HUES64 (cell line): ENCODE data around the gene AHCYL2.
A peak's percentile ranks its signal among the peaks of the same experiment; 100 is the strongest.
"Not testable (repeated sequence)": the region's sequence is repeated elsewhere in the genome, so short reads cannot be mapped to it uniquely, and the experiment has no call there.

ENCODE experiments used
- H3K27ac ChIP-seq: 2 replicates; pipeline ENCODE4 v1.7.0; 2013; ENCODE audit warnings: low read depth, low read length, inconsistent platforms
- H3K27me3 ChIP-seq: 2 replicates; pipeline ENCODE4 v1.6.1; 2013; ENCODE audit warnings: mild to moderate bottlenecking, low read length; ENCODE audit not compliant: insufficient read depth
- H3K36me3 ChIP-seq: 2 replicates; pipeline ENCODE4 v1.6.1; 2013; ENCODE audit warnings: mild to moderate bottlenecking, low read length; ENCODE audit not compliant: insufficient read depth
- H3K4me1 ChIP-seq: 2 replicates; pipeline ENCODE4 v1.6.1; 2013; ENCODE audit warnings: mild to moderate bottlenecking, low read length, moderate library complexity; ENCODE audit not compliant: insufficient read depth
- H3K4me3 ChIP-seq: 2 replicates; pipeline ENCODE4 v1.5.1; 2013; ENCODE audit warnings: mild to moderate bottlenecking, low read length, moderate library complexity
- H3K9ac ChIP-seq: 2 replicates; pipeline ENCODE4 v1.6.1; 2013; ENCODE audit warnings: mild to moderate bottlenecking, low read depth, low read length
- H3K9me3 ChIP-seq: 2 replicates; pipeline ENCODE4 v1.6.1; 2013; ENCODE audit warnings: low read depth, low read length; ENCODE audit not compliant: insufficient read depth
- WGBS: fragments of 150-250, 120-280 bp; methylation state at CpG from one replicate; pipeline ENCODE4 v1.1.7; 2013; ENCODE audit warnings: missing lambda C conversion rate; 5-methylcytosine and 5-hydroxymethylcytosine counted together

The AHCYL2 gene

DNA sequence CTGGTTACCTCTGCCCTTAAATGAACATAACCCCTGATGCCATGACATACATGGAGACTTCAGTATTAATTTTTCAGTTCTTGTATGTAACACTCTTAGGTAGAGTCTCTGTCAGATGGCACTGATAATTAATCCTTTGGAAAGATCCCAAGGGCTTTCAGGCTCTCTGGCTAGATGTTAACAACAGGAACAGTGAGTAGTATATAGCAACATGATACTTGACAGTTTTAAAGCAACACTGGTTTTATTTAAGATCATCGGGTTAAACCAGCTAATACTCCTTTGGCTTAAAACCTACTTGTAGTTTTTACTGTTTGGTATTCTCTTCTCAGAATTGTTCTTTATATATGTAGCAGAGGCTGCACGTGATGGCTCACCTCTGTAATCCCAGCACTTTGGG, 27.3 kb downstream of the AHCYL2 start:
- WGBS, result 92% methylated on average over 1 of the region's 2 CpGs
- Histone ChIP-seq H3K4me3 (no peak overlapping the region), H3K4me1 (peaks cover 10% of the 10 kb centered on the region), H3K9me3 (no peaks in the 10 kb centered on the region), H3K27me3 (no peaks in the 10 kb centered on the region), H3K9ac (no peak overlapping the region), H3K27ac (no peak overlapping the region), H3K36me3 (no peaks in the 10 kb centered on the region)

DNA sequence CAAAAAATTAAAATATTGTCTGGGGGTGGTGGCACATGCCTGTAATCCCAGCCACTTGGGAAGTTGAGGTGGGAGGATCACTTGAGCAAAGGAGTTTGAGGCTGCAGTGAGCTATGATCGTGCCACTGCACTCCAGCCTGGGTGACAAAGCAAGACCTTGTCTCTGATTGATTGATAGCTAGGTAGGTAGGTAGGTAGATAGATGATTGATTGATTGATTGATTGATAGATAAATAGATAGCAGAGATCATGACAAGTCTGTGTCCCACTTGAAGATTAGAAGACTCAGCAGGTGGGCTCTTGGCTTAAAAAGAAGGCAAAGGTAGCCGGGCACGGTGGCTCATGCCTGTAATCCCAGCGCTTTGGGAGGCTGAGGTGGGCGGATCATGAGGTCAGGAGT, 27.8 kb downstream of the AHCYL2 start:
- WGBS, result 90% methylated on average over 5 of the region's 5 CpGs
- not testable (repeated sequence) for H3K36me3 ChIP-seq, H3K9me3 ChIP-seq, H3K4me3 ChIP-seq, H3K27ac ChIP-seq, H3K27me3 ChIP-seq, H3K9ac ChIP-seq
- H3K4me1 ChIP-seq, result peaks cover 15% of the 10 kb centered on the region

DNA sequence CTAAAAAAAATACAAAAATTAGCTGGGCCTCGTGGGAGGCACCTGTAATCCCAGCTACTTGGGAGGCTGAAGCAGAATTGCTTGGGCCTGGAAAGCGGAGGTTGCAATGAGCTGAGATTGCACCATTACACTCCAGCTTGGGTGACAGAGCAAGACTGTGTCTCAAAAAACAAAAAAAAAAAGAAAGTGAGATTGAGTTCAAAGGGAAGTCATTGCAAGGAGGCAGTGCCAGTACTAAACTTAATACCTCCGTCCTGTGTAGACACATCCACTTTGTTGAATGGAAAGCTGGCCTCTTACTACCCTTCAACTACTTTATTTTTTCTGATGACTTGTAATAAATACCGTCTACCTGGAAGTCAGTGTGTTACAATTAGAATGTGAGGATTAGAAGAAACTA, 31.0 kb downstream of the AHCYL2 start:
- Histone ChIP-seq H3K27ac (no peak overlapping the region), H3K4me3 (no peak overlapping the region), H3K27me3 (no peaks in the 10 kb centered on the region), H3K9ac (no peak overlapping the region), H3K9me3 (no peaks in the 10 kb centered on the region), H3K4me1 (peaks cover 42% of the 10 kb centered on the region), H3K36me3 (no peaks in the 10 kb centered on the region)
- WGBS, result 96% methylated on average over 4 of the region's 4 CpGs

DNA sequence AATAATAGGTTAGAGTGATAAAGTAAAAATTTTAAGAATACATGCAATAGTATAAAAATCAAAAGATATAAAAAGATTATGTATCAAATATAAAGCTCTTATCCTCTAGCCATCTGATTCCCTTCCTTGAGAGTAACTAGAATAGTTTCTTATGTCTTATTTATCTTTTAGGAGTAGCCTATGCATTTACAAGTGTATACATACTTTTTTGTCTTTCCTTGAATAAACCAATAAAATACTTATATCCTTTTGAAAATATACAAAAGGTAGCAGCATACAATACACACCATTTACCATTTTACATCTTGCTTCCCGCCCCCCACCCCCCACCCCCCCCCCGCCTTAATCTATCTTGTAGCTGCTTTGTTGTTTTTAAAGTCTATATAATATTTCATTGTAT, 31.4 kb downstream of the AHCYL2 start:
- no peaks in the 10 kb centered on the region for H3K36me3 ChIP-seq
- H3K27ac ChIP-seq, result no peak overlapping the region
- peaks cover 42% of the 10 kb centered on the region for H3K4me1 ChIP-seq
- H3K4me3 ChIP-seq, result no peak overlapping the region
- H3K9ac ChIP-seq, result no peak overlapping the region
- no peaks in the 10 kb centered on the region for H3K9me3 ChIP-seq
- H3K27me3 ChIP-seq, result no peaks in the 10 kb centered on the region
- WGBS, result no CpG with 5 or more reads among the region's 2 CpGs

DNA sequence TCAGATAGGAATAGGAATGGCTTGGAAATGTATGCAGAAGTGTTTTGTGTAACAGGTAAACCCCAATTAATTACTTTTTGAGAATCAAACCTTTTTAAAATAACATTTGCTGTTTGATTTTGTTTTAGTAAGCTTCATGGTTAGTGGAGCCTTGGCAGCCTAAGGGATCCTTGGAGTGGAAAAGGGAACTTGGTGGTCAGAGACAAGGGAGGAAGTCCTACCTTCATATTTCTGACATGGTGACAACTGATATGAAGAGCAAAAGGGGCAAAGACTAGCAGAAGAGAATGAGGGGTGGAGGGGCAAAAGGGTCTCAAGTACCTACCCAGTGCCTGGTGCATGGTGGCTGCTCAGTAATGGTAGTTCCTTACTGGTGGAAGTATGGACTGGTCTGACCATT, 32.3 kb downstream of the AHCYL2 start:
- Histone ChIP-seq H3K9me3 (no peaks in the 10 kb centered on the region), H3K4me1 (peaks cover 48% of the 10 kb centered on the region), H3K4me3 (no peak overlapping the region), H3K27ac (no peak overlapping the region), H3K36me3 (no peaks in the 10 kb centered on the region), H3K27me3 (no peaks in the 10 kb centered on the region), H3K9ac (no peak overlapping the region)

DNA sequence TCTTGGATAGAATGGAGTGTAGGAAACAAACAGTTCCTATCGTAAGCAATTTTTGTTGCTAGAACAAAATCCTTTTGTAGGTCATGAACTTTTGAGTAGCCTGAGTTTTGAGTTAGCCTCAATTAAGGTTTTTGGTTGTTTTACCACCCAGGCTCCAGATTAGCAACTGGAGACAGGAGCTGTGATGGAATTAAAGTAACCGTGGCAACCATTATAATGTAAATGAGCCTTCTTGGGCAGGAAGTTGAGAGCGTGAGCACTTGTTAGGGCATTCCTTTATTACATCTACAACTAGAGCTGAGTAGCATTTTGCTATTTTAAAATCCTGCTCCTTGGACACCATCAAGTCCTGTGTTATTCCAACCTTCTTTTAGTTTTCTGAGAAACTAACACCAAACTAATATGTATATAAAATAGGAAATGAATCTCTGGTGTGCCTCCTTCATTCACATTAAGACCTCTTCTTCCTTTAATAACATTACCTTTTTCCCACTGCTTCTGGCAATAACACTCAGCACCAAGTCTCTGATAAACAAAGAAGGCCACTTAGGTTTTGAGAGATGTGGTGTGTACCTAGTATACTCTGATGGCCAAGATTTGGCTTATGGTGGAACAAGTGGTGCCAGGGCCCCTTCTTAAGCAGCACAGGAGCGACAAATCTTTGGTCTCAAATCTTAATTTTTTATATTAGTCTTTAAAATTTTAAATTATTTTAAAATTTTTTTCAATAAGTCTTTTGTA, 34.0 kb downstream of the AHCYL2 start:
- Histone ChIP-seq H3K27me3 (no peaks in the 10 kb centered on the region), H3K27ac (peak overlapping the region; percentile 97), H3K9me3 (no peaks in the 10 kb centered on the region), H3K36me3 (no peaks in the 10 kb centered on the region), H3K4me3 (peak overlapping the region; percentile 35), H3K4me1 (peaks cover 48% of the 10 kb centered on the region), H3K9ac (peak overlapping the region; percentile 67)
- 0% methylated on average over 3 of the region's 4 CpGs for WGBS

DNA sequence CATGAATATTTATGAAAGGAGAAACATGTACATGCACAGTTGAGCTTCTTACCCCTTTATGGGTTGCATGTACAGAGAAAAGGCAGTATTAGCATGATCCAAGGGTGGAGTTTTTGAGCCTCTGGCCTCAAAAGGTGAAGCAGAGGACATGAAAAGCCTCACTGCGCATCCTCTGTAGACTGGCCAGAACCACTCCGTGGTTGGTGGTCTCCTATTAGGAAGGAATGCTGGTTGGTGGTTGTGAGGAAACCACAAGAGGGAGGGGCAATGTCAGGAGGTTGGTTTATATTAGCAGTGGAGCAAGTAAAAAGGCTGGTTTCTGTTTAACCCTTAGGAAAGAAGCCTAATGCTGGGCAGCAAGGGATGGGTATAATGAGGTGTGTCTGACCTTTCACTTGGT, 37.5 kb downstream of the AHCYL2 start:
- Histone ChIP-seq H3K4me1 (peaks cover 37% of the 10 kb centered on the region), H3K9ac (no peak overlapping the region), H3K27ac (no peak overlapping the region), H3K36me3 (no peaks in the 10 kb centered on the region), H3K4me3 (no peak overlapping the region), H3K9me3 (no peaks in the 10 kb centered on the region), H3K27me3 (no peaks in the 10 kb centered on the region)
- 84% methylated on average over 2 of the region's 2 CpGs for WGBS

DNA sequence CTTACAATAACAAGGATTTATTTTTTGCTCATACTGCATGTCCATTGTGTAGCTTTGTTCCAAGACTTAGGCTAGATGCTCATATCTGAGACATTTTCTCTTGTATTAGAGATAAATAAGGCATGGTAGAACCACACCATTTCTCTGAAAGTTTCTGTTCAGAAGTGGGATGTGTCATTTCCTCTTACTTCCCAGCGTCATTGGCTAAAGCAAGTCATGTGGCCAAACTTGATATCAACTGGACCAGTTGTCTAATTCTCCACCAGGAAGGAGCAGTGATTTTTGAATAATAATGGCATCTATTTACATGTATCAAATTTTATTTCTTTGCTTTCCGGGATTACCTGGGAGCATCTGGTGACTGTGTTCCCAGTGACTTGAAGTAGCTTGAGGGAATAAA, 38.3 kb downstream of the AHCYL2 start:
- H3K4me1 ChIP-seq, result peaks cover 28% of the 10 kb centered on the region
- H3K36me3 ChIP-seq, result no peaks in the 10 kb centered on the region
- H3K4me3 ChIP-seq, result no peak overlapping the region
- no peak overlapping the region for H3K27ac ChIP-seq
- H3K27me3 ChIP-seq, result no peaks in the 10 kb centered on the region
- H3K9ac ChIP-seq, result no peak overlapping the region
- 98% methylated on average over 2 of the region's 2 CpGs for WGBS
- no peaks in the 10 kb centered on the region for H3K9me3 ChIP-seq

DNA sequence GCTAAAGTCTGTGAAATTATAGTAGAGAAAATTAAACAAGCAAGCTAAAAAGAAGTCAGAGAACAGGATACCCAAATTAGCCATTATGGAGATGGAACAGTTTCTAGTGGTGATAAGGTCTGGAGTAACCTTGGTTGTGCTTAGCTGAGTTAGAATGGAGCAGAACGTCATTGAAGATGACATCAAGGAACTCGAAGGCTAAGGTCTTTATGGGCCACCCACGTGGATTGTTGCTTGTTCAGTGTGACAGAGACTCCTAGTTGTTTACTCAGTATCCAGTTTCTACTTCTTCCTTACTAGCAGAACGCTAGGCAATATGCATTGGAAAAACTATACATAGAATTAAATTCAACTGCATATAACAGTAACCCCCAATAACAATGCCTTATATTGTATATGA, 39.7 kb downstream of the AHCYL2 start:
- Histone ChIP-seq H3K9ac (no peak overlapping the region), H3K4me3 (no peak overlapping the region), H3K27ac (no peak overlapping the region), H3K36me3 (no peaks in the 10 kb centered on the region), H3K4me1 (peaks cover 16% of the 10 kb centered on the region), H3K27me3 (no peaks in the 10 kb centered on the region), H3K9me3 (no peaks in the 10 kb centered on the region)
- 84% methylated on average over 4 of the region's 4 CpGs for WGBS

DNA sequence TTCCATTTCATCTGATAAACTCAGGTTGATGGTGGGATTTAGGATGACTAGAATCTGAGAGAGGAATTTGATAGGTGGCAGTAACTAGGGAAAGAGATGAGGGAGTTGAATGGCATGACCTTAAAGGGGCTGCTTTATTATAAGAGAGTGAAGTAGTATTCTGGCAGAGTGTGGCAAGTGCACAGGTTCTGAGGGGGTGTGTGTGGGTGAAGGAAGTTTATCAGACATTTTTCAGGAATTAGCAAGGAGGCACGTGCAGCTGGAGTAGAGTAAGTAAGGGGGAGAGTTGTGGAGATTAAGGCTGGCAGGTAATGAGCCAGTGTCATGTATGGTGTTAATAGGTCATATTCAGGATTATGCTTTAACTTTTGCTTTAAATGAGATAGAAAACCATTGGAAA, 40.5 kb downstream of the AHCYL2 start:
- no peaks in the 10 kb centered on the region for H3K9me3 ChIP-seq
- H3K4me3 ChIP-seq, result no peak overlapping the region
- H3K27me3 ChIP-seq, result no peaks in the 10 kb centered on the region
- no peak overlapping the region for H3K9ac ChIP-seq
- 83% methylated on average over 1 of the region's 1 CpG for WGBS
- H3K36me3 ChIP-seq, result no peaks in the 10 kb centered on the region
- H3K4me1 ChIP-seq, result peaks cover 8% of the 10 kb centered on the region
- no peak overlapping the region for H3K27ac ChIP-seq

DNA sequence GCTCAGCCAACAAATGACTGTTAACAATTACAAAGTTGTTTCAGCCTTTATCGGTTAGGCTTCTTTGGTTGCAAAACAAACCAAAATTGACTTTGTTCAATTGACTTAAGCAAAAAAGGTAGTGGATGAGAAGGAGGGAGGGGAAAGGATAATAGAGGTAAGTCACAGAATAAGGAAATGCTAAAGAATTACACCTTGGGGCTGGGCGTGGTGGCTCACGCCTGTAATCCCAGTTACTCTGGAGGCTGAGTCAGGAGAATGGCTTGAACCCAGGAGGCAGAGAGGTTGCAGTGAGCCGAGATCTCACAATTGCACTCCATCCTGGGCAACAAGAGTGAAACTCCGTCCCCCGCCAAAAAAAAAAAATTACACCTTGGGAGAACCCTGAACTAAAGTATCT, 41.4 kb downstream of the AHCYL2 start:
- no peak overlapping the region for H3K4me3 ChIP-seq
- no peak overlapping the region for H3K9ac ChIP-seq
- H3K9me3 ChIP-seq, result no peaks in the 10 kb centered on the region
- WGBS, result 93% methylated on average over 6 of the region's 6 CpGs
- no peaks in the 10 kb centered on the region for H3K27me3 ChIP-seq
- H3K36me3 ChIP-seq, result no peaks in the 10 kb centered on the region
- H3K4me1 ChIP-seq, result peaks cover 9% of the 10 kb centered on the region
- H3K27ac ChIP-seq, result no peak overlapping the region

DNA sequence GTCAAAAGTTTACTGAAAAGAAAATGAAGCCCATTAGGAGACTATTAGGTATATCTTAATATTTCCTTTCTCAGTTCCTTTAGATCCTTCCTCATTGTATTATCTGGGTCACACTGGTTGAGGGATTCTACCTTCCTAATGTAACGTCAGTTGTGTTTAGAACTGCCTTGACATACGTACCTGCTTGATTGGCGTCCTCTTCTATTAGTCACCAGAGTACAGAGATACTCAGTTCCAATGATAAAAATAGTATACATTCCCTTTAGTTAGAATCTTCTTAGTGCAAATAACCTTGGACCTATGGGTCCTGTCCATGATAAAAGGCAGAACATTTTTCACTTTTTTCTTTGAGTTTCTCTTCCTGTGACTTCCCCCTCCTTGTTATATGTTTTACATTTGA, 45.2 kb downstream of the AHCYL2 start:
- H3K36me3 ChIP-seq, result peaks cover 9% of the 10 kb centered on the region; the same call in 1 of the 2 replicates
- 93% methylated on average over 3 of the region's 3 CpGs for WGBS
- no peak overlapping the region for H3K27ac ChIP-seq
- no peak overlapping the region for H3K4me3 ChIP-seq
- peaks cover 8% of the 10 kb centered on the region for H3K9me3 ChIP-seq
- no peak overlapping the region for H3K9ac ChIP-seq
- no peaks in the 10 kb centered on the region for H3K27me3 ChIP-seq
- peaks cover 3% of the 10 kb centered on the region; the same call in 1 of the 2 replicates for H3K4me1 ChIP-seq
